OCI-LY7 (cell line): ENCODE measurements around the gene LONRF2. TPM values are rescaled to one million over a fixed set of nuclear protein-coding genes. Genes with fewer than 3 reads are reported as not detected.

Source experiments
- BruUV-seq: library from RNA; stranded (reverse); fragments of 400-500 nt; replicated peaks from 2 replicates; lab custom pipeline; 2021; lab: Mats Ljungman, UMichigan
- CTCF ChIA-PET: fragments of 300-600 bp; sonication (Branson Sonifier 250); formaldehyde crosslinking; loops from one replicate; lab custom pipeline; 2022; ENCODE audit warnings: antibody characterized with exemption; ENCODE audit not compliant: unreplicated experiment; lab: Charles Lee
- POLR2A ChIA-PET: fragments of 300-600 bp; sonication (Branson Sonifier 250); formaldehyde crosslinking; loops from one replicate; lab custom pipeline; 2022; ENCODE audit warnings: antibody characterized with exemption; lab: Charles Lee
- DNase-seq: peaks from one replicate; pipeline ENCODE4 v3.0.0-alpha.2; 2015; ENCODE audit warnings: low spot score
- H2AFZ ChIP-seq: fragments of 200-600 bp; sonication (generic), shearing (Covaris generic); 2 replicates; pipeline ENCODE4 v1.6.1; 2014; ENCODE audit warnings: mild to moderate bottlenecking, antibody characterized with exemption, low read length, moderate library complexity
- H3K27ac ChIP-seq: fragments of 200-600 bp; sonication (generic); 2 replicates; pipeline ENCODE4 v1.5.1; 2014; ENCODE audit warnings: mixed run types, low read depth, mild to moderate bottlenecking, moderate library complexity, low read length, inconsistent platforms; ENCODE audit not compliant: poor library complexity, severe bottlenecking
- H3K36me3 ChIP-seq: fragments of 200-600 bp; sonication (generic); 2 replicates; pipeline ENCODE4 v1.6.1; 2014; ENCODE audit warnings: mild to moderate bottlenecking, antibody characterized with exemption, low read length, moderate library complexity, mixed read lengths; ENCODE audit not compliant: insufficient read depth
- H3K4me1 ChIP-seq: fragments of 200-600 bp; sonication (generic); 2 replicates; pipeline ENCODE4 v1.5.1; 2014; ENCODE audit warnings: mild to moderate bottlenecking, low read length; ENCODE audit not compliant: insufficient read depth, poor library complexity, severe bottlenecking
- H3K4me2 ChIP-seq: fragments of 200-600 bp; sonication (generic); 2 replicates; pipeline ENCODE4 v1.6.1; 2014; ENCODE audit warnings: mild to moderate bottlenecking, low read length
- H3K4me3 ChIP-seq: fragments of 200-600 bp; sonication (generic); 2 replicates; pipeline ENCODE4 v1.5.1; 2014; ENCODE audit warnings: mild to moderate bottlenecking, low read depth, low read length; ENCODE audit not compliant: poor library complexity, severe bottlenecking
- H3K79me2 ChIP-seq: fragments of 200-600 bp; sonication (generic); 2 replicates; pipeline ENCODE4 v1.6.1; 2016; ENCODE audit warnings: low read depth, mild to moderate bottlenecking, low read length, moderate library complexity, mixed read lengths; ENCODE audit not compliant: insufficient read depth
- H3K9me2 ChIP-seq: fragments of 200-600 bp; sonication (generic); 2 replicates; pipeline ENCODE4 v1.6.1; 2016; ENCODE audit warnings: mild to moderate bottlenecking, low read length, mixed read lengths; ENCODE audit not compliant: insufficient read depth
- H3K9me3 ChIP-seq: fragments of 200-600 bp; sonication (generic); 2 replicates; pipeline ENCODE4 v1.6.1; 2014; ENCODE audit warnings: mild to moderate bottlenecking, mixed run types, low read length, mixed read lengths
- H4K20me1 ChIP-seq: fragments of 200-600 bp; sonication (generic); 2 replicates; pipeline ENCODE4 v1.6.1; 2014; ENCODE audit warnings: mild to moderate bottlenecking, antibody characterized with exemption, low read length, moderate library complexity, mixed read lengths; ENCODE audit not compliant: insufficient read depth
- EZH2phosphoT487 ChIP-seq: fragments of 200-600 bp; sonication (generic); IDR thresholded peaks from 2 replicates; pipeline ENCODE4 v1.6.1; 2018; ENCODE audit warnings: low read depth, borderline replicate concordance, mild to moderate bottlenecking, mixed run types, antibody characterized with exemption, low read length, moderate library complexity, mixed read lengths
- intact Hi-C: fragments of 100-400 bp; cut with micrococcal nuclease; formaldehyde crosslinking; loops from one replicate; pipeline ENCODE4 v1.10.0; 2022; ENCODE audit not compliant: unreplicated experiment
- total RNA-seq, 2 experiments: library from RNA; depleted of rRNA in 1 of 2; stranded (reverse); fragments of >200 nt in 1 of 2; shearing (Covaris generic) in 1 of 2; gene quantifications; 2 replicates each; pipeline ENCODE4 v1.2.3, GENCODE V29; 2014 to 2022
- TF ChIP-seq, protein P1 (sequence below): fragments of 200-600 bp; sonication (generic); conservative IDR thresholded peaks from 2 replicates; pipeline ENCODE4 v1.5.1; 2014; ENCODE audit warnings: mild to moderate bottlenecking, antibody characterized with exemption, low read length, moderate library complexity, mixed read lengths

Gene LONRF2
- total RNA-seq, 2 experiments from 2014 or later: not detected

GRCh38 chr2:100252811-100253698 lies 69.2 kb downstream of the LONRF2 start:
- no peak for TF ChIP-seq EZH2phosphoT487
- TF ChIP-seq, protein P1, sequence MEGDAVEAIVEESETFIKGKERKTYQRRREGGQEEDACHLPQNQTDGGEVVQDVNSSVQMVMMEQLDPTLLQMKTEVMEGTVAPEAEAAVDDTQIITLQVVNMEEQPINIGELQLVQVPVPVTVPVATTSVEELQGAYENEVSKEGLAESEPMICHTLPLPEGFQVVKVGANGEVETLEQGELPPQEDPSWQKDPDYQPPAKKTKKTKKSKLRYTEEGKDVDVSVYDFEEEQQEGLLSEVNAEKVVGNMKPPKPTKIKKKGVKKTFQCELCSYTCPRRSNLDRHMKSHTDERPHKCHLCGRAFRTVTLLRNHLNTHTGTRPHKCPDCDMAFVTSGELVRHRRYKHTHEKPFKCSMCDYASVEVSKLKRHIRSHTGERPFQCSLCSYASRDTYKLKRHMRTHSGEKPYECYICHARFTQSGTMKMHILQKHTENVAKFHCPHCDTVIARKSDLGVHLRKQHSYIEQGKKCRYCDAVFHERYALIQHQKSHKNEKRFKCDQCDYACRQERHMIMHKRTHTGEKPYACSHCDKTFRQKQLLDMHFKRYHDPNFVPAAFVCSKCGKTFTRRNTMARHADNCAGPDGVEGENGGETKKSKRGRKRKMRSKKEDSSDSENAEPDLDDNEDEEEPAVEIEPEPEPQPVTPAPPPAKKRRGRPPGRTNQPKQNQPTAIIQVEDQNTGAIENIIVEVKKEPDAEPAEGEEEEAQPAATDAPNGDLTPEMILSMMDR: no peak
- intact Hi-C loops: no loop called here
- CTCF ChIA-PET: no interaction called here

DNA sequence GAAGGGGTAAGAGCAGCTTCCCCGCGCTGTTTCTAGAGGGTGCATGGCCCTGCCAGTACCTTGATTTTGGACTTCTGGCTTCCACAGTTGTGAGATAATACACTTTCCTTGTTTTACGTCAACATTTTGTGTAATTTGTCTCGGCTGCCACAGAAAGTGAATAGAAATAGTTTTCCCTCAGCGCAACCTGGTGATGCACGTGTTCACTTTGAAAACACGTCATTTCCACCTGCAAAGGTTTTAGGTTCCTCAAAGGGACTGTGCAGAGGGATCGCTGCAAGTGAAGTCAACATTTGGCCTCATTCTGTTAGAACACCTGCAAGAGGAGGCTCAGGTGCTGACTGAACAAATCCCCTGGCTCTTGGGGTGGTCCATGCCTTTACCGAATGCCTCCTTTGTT lies 71.7 kb downstream of the LONRF2 start:
- no TSS peak for BruUV-seq
- H3K36me3 ChIP-seq: no peaks in the 10 kb centered on the region; the same call in 1 of the 2 replicates
- peak overlapping the region; percentile 33 for H3K4me3 ChIP-seq
- DNase-seq: peak; percentile 96
- H3K27ac ChIP-seq: peak overlapping the region; percentile 93
- POLR2A ChIA-PET: interaction anchor here (0.7 to 3.4 kb wide), 4 partner anchors 9 to 483 kb away, joined by 3 to 11 read pairs (median 4); partner anchors contain the start of gene AFF3
- peaks cover 62% of the 10 kb centered on the region for H3K4me1 ChIP-seq
- no peaks in the 10 kb centered on the region for H4K20me1 ChIP-seq
- H3K9me3 ChIP-seq: peaks cover 8% of the 10 kb centered on the region; the same call in 1 of the 2 replicates
- peak overlapping the region; percentile 21; the same call in 1 of the 2 replicates for H2AFZ ChIP-seq
- intact Hi-C loops: no loop called here
- no peaks in the 10 kb centered on the region for H3K79me2 ChIP-seq
- CTCF ChIA-PET: no interaction called here
- TF ChIP-seq, protein P1: no peak
- no peak for TF ChIP-seq EZH2phosphoT487
- H3K4me2 ChIP-seq: peak overlapping the region; percentile 61
- no peaks in the 10 kb centered on the region for H3K9me2 ChIP-seq

More at GRCh38 chr2:100252811-100253698, 69.2 kb downstream of the LONRF2 start:
- no TSS peak for BruUV-seq
- H3K36me3 ChIP-seq: no peaks in the 10 kb centered on the region; the same call in 1 of the 2 replicates
- POLR2A ChIA-PET: interaction anchor here (0.7 to 1.8 kb wide), 3 partner anchors 9 to 637 kb away, joined by 3 to 5 read pairs (median 3); no protein-coding TSS in a partner anchor
- no peak overlapping the region for H3K4me3 ChIP-seq
- no peaks in the 10 kb centered on the region for H4K20me1 ChIP-seq
- no peaks in the 10 kb centered on the region for H3K9me2 ChIP-seq
- H2AFZ ChIP-seq: no peak overlapping the region
- no peak overlapping the region for H3K4me2 ChIP-seq
- no peaks in the 10 kb centered on the region for H3K79me2 ChIP-seq
- no peak overlapping the region for H3K27ac ChIP-seq
- peaks cover 40% of the 10 kb centered on the region for H3K4me1 ChIP-seq
- peaks cover 8% of the 10 kb centered on the region; the same call in 1 of the 2 replicates for H3K9me3 ChIP-seq
- no peak for DNase-seq
